Adrenal gland (tissue), 12 donors: Measurements from ENCODE around the gene RTN4. TPM values are rescaled to one million over a fixed set of nuclear protein-coding genes. Genes with fewer than 3 reads are reported as not detected.

Source experiments
- DNase-seq, 7 donors: peaks; one replicate each; pipeline ENCODE4 v3.0.0-alpha.2; 2019 to 2020
- H3K27ac ChIP-seq, 5 donors: fragments of 200-600 bp; sonication (generic) in 4 of 5; 1 replicate in 3 of 5; 2 replicates in 2 of 5; pipeline versions ENCODE4 v1.5.1 to v1.8.0; 2016 to 2020; ENCODE audit warnings: mild to moderate bottlenecking in 1 of 5
- H3K27me3 ChIP-seq: fragments of 200-600 bp; 2 replicates; pipeline ENCODE4 v1.8.0; 2021
- H3K36me3 ChIP-seq, 2 donors: fragments of 200-600 bp; replicated peaks in 1 of 2; 1 replicate in 1 of 2; 2 replicates in 1 of 2; pipeline versions ENCODE4 v1.5.1 to v1.8.0; 2018 to 2022
- H3K4me1 ChIP-seq, 2 donors: fragments of 200-600 bp; replicated peaks in 1 of 2; 1 replicate in 1 of 2; 2 replicates in 1 of 2; pipeline versions ENCODE4 v1.5.1 to v1.8.0; 2018 to 2021
- H3K4me3 ChIP-seq, 4 donors: fragments of 200-600 bp; sonication (generic) in 3 of 4; one replicate each; pipeline ENCODE4 v1.5.1; 2016 to 2018
- H3K9me3 ChIP-seq, 3 donors: fragments of 200-600 bp; sonication (generic) in 1 of 3; replicated peaks in 1 of 3; 1 replicate in 2 of 3; 2 replicates in 1 of 3; pipeline versions ENCODE4 v1.5.1 to v1.8.0; 2016 to 2021
- POLR2A ChIP-seq, 2 donors: fragments of 450-650 bp; IDR thresholded peaks; one replicate each; pipeline ENCODE4 v1.6.1; 2017; ENCODE audit warnings: antibody characterized with exemption in 2 of 2, mild to moderate bottlenecking in 2 of 2, moderate library complexity in 1 of 2
- WGBS, 4 donors: extraction: QIAGEN DNeasy Blood & Tissue Kit in 2 of 4; methylation state at CpG; one replicate each; pipeline versions ENCODE4 v1.1.5 to v1.1.7; 2013 to 2017; 5-methylcytosine and 5-hydroxymethylcytosine counted together
- intact Hi-C, 2 donors: fragments of 100-400 bp; cut with DNase I; formaldehyde crosslinking; loops; one replicate each; pipeline versions ENCODE4 v1.14.1 to v1.15.0; 2022 to 2023
- polyA plus RNA-seq, 3 donors: library from polyadenylated mRNA; stranded (reverse); fragments of 200-250 nt in 2 of 3; fragments of 350-450 nt in 1 of 3; fragmentation: Illumina TruSeq in 1 of 3; extraction: RNeasy Lipid Tissue Mini Kit (QIAGEN cat#74804) in 1 of 3; gene quantifications; one replicate each; pipeline ENCODE4 v1.2.3, GENCODE V29; 2013 to 2014
- total RNA-seq, 9 donors: library from RNA; depleted of rRNA in 4 of 9; stranded (reverse); fragments of >200 nt in 4 of 9; fragments of 120-200 nt in 1 of 9; fragmentation: NEBNext Ultra II Directional in 1 of 9; extraction: Animal tissue kit (Norgen Biotek cat#: 25700) in 1 of 9; gene quantifications; one replicate each; pipeline versions ENCODE4 v1.1.0 to v1.2.4, GENCODE V29; 2013 to 2023
- TF ChIP-seq, protein P1 (sequence below), 6 experiments: fragments of 450-650 bp in 4 of 6; fragments of 200-600 bp in 2 of 6; sonication (generic) in 1 of 6; IDR thresholded peaks; 1 replicate in 5 of 6; 2 replicates in 1 of 6; pipeline versions ENCODE4 v1.5.1 to v1.8.0; 2016 to 2021; ENCODE audit warnings: antibody characterized with exemption in 6 of 6, mild to moderate bottlenecking in 2 of 6, moderate library complexity in 1 of 6
- donor health status: healthy with polysubstance abuse.
- donor health status: Bipolar disorder and iron deficiency.
- donor health status: DM: yes; HTN: yes; CAD: no.
- donor health status: DM: no; HTN: no; CAD: no.
- donor health status: DM: no; HTN: no; CAD: no.
- donor health status: DM: yes; HTN: yes; CAD: no.

Gene RTN4
- total and polyA plus RNA-seq, 12 donors: 114 to 694 (median 444) TPM

DNA sequence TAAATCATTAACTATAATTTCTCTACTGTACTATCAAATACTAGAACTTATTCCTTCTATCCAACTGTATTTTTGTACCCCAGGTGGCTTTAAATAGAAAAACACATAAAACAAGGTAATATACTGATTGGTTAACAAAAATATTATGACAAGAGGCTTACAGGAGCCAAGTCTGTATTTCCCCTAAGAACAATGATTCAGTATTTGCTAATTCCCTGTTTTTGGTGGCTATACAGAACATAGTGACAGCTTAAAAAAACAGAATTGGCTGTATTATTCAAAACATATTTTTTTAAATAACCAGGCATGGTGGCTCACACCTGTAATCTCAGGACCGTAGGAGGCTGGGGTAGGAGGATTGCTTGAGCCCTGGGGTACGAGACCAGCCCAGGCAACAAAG lies 16.3 kb downstream of the RTN4 start:
- TF ChIP-seq, protein P1, sequence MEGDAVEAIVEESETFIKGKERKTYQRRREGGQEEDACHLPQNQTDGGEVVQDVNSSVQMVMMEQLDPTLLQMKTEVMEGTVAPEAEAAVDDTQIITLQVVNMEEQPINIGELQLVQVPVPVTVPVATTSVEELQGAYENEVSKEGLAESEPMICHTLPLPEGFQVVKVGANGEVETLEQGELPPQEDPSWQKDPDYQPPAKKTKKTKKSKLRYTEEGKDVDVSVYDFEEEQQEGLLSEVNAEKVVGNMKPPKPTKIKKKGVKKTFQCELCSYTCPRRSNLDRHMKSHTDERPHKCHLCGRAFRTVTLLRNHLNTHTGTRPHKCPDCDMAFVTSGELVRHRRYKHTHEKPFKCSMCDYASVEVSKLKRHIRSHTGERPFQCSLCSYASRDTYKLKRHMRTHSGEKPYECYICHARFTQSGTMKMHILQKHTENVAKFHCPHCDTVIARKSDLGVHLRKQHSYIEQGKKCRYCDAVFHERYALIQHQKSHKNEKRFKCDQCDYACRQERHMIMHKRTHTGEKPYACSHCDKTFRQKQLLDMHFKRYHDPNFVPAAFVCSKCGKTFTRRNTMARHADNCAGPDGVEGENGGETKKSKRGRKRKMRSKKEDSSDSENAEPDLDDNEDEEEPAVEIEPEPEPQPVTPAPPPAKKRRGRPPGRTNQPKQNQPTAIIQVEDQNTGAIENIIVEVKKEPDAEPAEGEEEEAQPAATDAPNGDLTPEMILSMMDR (IDR thresholded peaks at IDR 0.05): no peak
- no peak for TF ChIP-seq POLR2A (IDR thresholded peaks at IDR 0.05)
- intact Hi-C loops: no loop called here
- Histone ChIP-seq H3K4me1 (peaks cover 8 to 29% of the 10 kb centered on the region in 2 donors), H3K27me3 (no peaks in the 10 kb centered on the region), H3K36me3 (no peaks in the 10 kb centered on the region), H3K27ac (no peak overlapping the region), H3K9me3 (no peaks in the 10 kb centered on the region), H3K4me3 (no peak overlapping the region)
- WGBS, 4 donors: 95 to 100% (median 98%) methylated on average over 2 of the region's 2 CpGs
- DNase-seq: no peak

DNA sequence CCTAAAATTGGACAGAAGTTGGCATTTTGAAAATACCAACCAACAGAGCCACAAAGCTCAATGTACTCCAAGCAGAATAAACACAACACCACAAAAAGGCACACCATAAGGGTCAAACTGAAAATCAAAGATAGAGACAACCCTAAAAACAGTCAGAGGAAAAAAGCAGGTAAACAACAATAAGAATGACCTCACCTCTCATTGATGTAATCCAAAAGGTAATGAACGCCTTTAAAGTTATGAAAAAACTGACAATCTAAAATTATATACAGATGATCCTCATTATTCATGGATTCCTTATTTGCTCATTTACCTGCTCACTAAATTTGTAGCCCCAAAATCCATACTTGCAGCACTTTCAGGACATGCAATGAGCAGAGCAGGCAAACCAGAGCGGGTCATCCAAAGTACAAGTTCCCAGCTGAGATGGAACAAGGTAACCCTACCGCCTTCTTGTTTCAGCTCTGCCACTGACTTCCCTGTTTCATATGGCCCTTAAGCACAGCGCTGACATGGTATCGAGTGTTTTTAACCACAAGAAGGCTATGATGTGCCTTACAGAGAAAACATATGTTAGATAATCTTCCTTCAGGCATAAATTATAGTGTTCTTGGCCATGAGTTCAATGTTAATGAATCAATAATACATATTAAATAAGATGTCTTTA lies 17.0 kb downstream of the RTN4 start:
- no peaks in the 10 kb centered on the region for H3K27me3 ChIP-seq
- 74 to 86% (median 81%) methylated on average over 5 of the region's 5 CpGs for WGBS, 4 donors
- H3K9me3 ChIP-seq: no peaks in the 10 kb centered on the region
- no peak overlapping the region for H3K4me3 ChIP-seq
- no peak for DNase-seq
- no peaks in the 10 kb centered on the region for H3K36me3 ChIP-seq
- TF ChIP-seq, protein P1 (IDR thresholded peaks at IDR 0.05): no peak
- TF ChIP-seq POLR2A (IDR thresholded peaks at IDR 0.05): no peak
- peaks cover 8 to 36% of the 10 kb centered on the region in 2 donors for H3K4me1 ChIP-seq
- no peak overlapping the region for H3K27ac ChIP-seq
- intact Hi-C loops: no loop called here

DNA sequence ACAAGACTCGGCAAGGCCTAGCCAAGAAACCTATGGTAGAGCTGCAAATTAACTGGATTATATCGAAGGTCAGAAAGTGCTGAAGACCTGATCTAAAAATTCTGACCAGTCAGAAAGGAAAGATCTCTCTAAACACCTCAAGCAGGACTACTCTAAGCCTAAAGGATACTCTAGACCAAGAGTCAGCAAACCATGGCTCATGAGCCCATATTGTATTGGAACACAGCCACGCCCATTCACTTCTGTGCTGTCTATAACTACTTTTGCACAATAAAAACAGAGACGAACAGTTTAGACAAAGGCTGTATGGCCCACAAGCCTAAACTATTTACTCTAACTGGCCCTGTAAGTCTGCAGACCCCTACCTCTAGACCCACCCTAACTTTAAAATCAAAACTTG lies 18.7 kb downstream of the RTN4 start:
- TF ChIP-seq, protein P1 (IDR thresholded peaks at IDR 0.05): no peak
- no peak for TF ChIP-seq POLR2A (IDR thresholded peaks at IDR 0.05)
- no peaks in the 10 kb centered on the region for H3K36me3 ChIP-seq
- H3K27me3 ChIP-seq: no peaks in the 10 kb centered on the region
- no peak overlapping the region for H3K4me3 ChIP-seq
- peaks cover 14 to 53% of the 10 kb centered on the region in 2 donors for H3K4me1 ChIP-seq
- H3K27ac ChIP-seq: no peak overlapping the region
- intact Hi-C loops: no loop called here
- H3K9me3 ChIP-seq: no peaks in the 10 kb centered on the region
- no peak for DNase-seq
- WGBS, 4 donors: 83 to 90% (median 89%) methylated on average over 4 of the region's 4 CpGs

DNA sequence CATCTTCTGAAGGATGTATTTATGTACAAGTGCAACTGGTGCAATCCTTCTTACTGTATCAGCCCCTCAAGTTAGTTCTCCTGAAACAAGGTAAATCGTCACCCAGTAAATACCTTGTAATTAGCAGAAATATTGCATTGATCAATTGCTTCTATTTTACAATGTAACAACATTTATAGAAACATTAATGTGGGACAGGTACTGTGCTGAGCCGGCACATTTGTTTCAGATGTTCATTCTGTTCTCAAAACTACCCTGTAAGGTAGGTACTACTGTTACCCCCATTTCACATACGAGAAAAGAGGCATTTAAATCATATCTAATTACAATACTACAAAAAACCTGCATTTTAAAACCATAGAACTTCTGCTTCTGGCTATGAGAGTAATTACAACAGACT lies 19.5 kb downstream of the RTN4 start:
- TF ChIP-seq, protein P1 (IDR thresholded peaks at IDR 0.05): no peak
- TF ChIP-seq POLR2A (IDR thresholded peaks at IDR 0.05): no peak
- no peak for DNase-seq
- Histone ChIP-seq H3K9me3 (no peaks in the 10 kb centered on the region), H3K27me3 (no peaks in the 10 kb centered on the region), H3K27ac (no peak overlapping the region), H3K4me3 (no peak overlapping the region), H3K4me1 (peaks cover 19 to 60% of the 10 kb centered on the region in 2 donors), H3K36me3 (no peaks in the 10 kb centered on the region)
- intact Hi-C loops: no loop called here
- 88 to 96% (median 90%) methylated on average over 3 of the region's 3 CpGs for WGBS, 4 donors
